K562 (cell line): Measurements from ENCODE around the gene AGBL1.

Source experiments
- RB1 ChIP-seq: fragments of 450-650 bp; IDR thresholded peaks from 2 replicates; pipeline ENCODE4 v1.6.1; 2017; ENCODE audit warnings: low read depth, mild to moderate bottlenecking
- YY1 ChIP-seq, 3 experiments: IDR thresholded peaks; 2 replicates each; pipeline ENCODE4 v1.6.1; 2011; ENCODE audit warnings: low read length in 2 of 3, mild to moderate bottlenecking in 2 of 3, moderate library complexity in 2 of 3, borderline replicate concordance in 1 of 3, control low read depth in 1 of 3, low read depth in 1 of 3; ENCODE audit not compliant: insufficient read depth in 3 of 3, insufficient replicate concordance in 2 of 3, control insufficient read depth in 1 of 3, insufficient read length in 1 of 3; ENCODE audit errors: extremely low read depth in 1 of 3
- ZNF224 ChIP-seq: sonication (generic); formaldehyde crosslinking; IDR thresholded peaks from 2 replicates; pipeline ENCODE4 v1.8.0; 2022; ENCODE audit warnings: mild to moderate bottlenecking, missing genetic modification reagents
- TF ChIP-seq, protein P1 (sequence below): fragments of 250-450 bp; sonication (Bioruptor Pico); IDR thresholded peaks from 2 replicates; pipeline ENCODE4 v1.5.0; 2021
- TF ChIP-seq, protein P2 (sequence below), 3 experiments: IDR thresholded peaks in 2 of 3; conservative IDR thresholded peaks in 1 of 3; 2 replicates each; pipeline ENCODE4 v1.5.1; 2011 to 2012; ENCODE audit warnings: low read length in 3 of 3, mild to moderate bottlenecking in 3 of 3, control low read depth in 2 of 3, improper control_type of control experiment in 1 of 3, inconsistent platforms in 1 of 3, low read depth in 1 of 3, mixed read lengths in 1 of 3, moderate library complexity in 1 of 3; ENCODE audit not compliant: insufficient read depth in 2 of 3
- TF ChIP-seq, protein P3 (sequence below), 2 experiments: fragments of 450-650 bp; formaldehyde crosslinking in 1 of 2; IDR thresholded peaks; 2 replicates each; pipeline versions ENCODE4 v1.4.0 to v1.6.1; 2014 to 2020; ENCODE audit warnings: mild to moderate bottlenecking in 2 of 2, borderline replicate concordance in 1 of 2, low read depth in 1 of 2

DNA sequence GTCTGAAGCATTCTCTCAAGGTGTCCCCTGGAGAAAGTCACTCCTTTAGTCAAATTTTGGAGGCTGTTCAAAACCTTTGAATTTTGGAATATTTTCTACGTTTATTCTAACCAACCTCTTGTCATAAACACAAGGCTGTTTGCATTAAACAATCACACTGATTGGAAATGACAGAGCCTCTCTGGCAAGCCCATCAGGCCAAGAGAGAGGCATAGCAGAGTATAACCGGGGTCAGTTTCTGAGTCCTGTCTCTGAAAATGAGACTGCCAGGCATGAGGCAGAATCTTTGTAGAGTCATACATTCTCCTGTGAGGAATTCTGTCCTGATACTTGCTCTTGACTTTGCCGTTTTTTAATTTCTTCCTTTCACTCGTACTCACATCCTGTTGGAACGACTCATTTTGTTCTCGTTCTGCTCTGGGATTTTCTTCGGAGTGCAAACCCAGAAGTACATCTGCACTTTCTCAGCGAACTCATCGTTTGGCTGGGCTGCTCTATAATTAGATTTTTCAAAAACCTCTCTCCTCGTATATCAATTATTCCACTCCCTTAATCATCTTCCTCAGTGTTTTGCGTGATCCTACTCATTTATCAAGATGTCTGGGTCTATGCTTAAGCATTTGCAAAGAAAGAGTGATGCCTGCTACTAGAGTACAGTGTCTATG is 114.2 kb downstream of the AGBL1 start:
- TF ChIP-seq, protein P1, sequence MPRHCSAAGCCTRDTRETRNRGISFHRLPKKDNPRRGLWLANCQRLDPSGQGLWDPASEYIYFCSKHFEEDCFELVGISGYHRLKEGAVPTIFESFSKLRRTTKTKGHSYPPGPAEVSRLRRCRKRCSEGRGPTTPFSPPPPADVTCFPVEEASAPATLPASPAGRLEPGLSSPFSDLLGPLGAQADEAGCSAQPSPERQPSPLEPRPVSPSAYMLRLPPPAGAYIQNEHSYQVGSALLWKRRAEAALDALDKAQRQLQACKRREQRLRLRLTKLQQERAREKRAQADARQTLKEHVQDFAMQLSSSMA (CRISPR knock-in tag): no peak
- TF ChIP-seq, protein P2, sequence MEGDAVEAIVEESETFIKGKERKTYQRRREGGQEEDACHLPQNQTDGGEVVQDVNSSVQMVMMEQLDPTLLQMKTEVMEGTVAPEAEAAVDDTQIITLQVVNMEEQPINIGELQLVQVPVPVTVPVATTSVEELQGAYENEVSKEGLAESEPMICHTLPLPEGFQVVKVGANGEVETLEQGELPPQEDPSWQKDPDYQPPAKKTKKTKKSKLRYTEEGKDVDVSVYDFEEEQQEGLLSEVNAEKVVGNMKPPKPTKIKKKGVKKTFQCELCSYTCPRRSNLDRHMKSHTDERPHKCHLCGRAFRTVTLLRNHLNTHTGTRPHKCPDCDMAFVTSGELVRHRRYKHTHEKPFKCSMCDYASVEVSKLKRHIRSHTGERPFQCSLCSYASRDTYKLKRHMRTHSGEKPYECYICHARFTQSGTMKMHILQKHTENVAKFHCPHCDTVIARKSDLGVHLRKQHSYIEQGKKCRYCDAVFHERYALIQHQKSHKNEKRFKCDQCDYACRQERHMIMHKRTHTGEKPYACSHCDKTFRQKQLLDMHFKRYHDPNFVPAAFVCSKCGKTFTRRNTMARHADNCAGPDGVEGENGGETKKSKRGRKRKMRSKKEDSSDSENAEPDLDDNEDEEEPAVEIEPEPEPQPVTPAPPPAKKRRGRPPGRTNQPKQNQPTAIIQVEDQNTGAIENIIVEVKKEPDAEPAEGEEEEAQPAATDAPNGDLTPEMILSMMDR (IDR thresholded peaks at IDR 0.05 in 2 of 3, conservative IDR thresholded peaks at IDR 0.05 in 1 of 3; ENCODE audit: insufficient read depth in 2 of 3, low read depth in 1 of 3, low read length in 3 of 3): no peak
- TF ChIP-seq RB1 (no peak), ZNF224 (no peak), YY1 (IDR thresholded peaks at IDR 0.05; ENCODE audit: borderline replicate concordance in 1 of 3, control insufficient read depth in 1 of 3, extremely low read depth in 1 of 3, insufficient read depth in 3 of 3, insufficient read length in 1 of 3, insufficient replicate concordance in 2 of 3, low read depth in 1 of 3, low read length in 2 of 3) (no peak)
- TF ChIP-seq, protein P3, sequence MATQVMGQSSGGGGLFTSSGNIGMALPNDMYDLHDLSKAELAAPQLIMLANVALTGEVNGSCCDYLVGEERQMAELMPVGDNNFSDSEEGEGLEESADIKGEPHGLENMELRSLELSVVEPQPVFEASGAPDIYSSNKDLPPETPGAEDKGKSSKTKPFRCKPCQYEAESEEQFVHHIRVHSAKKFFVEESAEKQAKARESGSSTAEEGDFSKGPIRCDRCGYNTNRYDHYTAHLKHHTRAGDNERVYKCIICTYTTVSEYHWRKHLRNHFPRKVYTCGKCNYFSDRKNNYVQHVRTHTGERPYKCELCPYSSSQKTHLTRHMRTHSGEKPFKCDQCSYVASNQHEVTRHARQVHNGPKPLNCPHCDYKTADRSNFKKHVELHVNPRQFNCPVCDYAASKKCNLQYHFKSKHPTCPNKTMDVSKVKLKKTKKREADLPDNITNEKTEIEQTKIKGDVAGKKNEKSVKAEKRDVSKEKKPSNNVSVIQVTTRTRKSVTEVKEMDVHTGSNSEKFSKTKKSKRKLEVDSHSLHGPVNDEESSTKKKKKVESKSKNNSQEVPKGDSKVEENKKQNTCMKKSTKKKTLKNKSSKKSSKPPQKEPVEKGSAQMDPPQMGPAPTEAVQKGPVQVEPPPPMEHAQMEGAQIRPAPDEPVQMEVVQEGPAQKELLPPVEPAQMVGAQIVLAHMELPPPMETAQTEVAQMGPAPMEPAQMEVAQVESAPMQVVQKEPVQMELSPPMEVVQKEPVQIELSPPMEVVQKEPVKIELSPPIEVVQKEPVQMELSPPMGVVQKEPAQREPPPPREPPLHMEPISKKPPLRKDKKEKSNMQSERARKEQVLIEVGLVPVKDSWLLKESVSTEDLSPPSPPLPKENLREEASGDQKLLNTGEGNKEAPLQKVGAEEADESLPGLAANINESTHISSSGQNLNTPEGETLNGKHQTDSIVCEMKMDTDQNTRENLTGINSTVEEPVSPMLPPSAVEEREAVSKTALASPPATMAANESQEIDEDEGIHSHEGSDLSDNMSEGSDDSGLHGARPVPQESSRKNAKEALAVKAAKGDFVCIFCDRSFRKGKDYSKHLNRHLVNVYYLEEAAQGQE (IDR thresholded peaks at IDR 0.05; ENCODE audit: borderline replicate concordance): no peak
- TF ChIP-seq, protein P3 (CRISPR knock-in tag; IDR thresholded peaks at IDR 0.05; ENCODE audit: low read depth): no peak
